Stimulated activated CD4-positive, alpha-beta T cell treated with anti-CD3 and anti-CD28 coated beads, Interleukin-2, amount 100 ng/mL, for 24 hours (primary cell): ENCODE measurements around the gene TCF7L2.
"Not testable (repeated sequence)": the region's sequence is repeated elsewhere in the genome, so short reads cannot be mapped to it uniquely, and the experiment has no call there.

Experiments used
- DNase-seq, 2 donors: peaks; one replicate each; pipeline ENCODE4 v3.0.0-alpha.2; 2020

TCF7L2 gene

GRCh38 chr10:113099431-113100183 lies 149.6 kb downstream of the TCF7L2 start:
- no peak for DNase-seq

GRCh38 chr10:113100281-113100680 lies 150.2 kb downstream of the TCF7L2 start:
- no peak for DNase-seq

- DNase-seq = no peak
These were observed 153.2 kb downstream of the TCF7L2 start for GRCh38 chr10:113103131-113103840.

GRCh38 chr10:113104047-113104446 lies 154.0 kb downstream of the TCF7L2 start:
- no peak for DNase-seq

- peak; percentile 28 to 55 for DNase-seq
These were observed 158.3 kb downstream of the TCF7L2 start for GRCh38 chr10:113108194-113108835.

GRCh38 chr10:113108948-113109347 lies 158.9 kb downstream of the TCF7L2 start:
- DNase-seq = no peak

GRCh38 chr10:113109482-113109881 lies 159.4 kb downstream of the TCF7L2 start:
- DNase-seq = not testable (repeated sequence)

GRCh38 chr10:113111260-113111659 lies 161.2 kb downstream of the TCF7L2 start:
- DNase-seq = no peak

- no peak for DNase-seq
These were observed 162.1 kb downstream of the TCF7L2 start for GRCh38 chr10:113111900-113112853.

GRCh38 chr10:113113241-113113640 lies 163.2 kb downstream of the TCF7L2 start:
- DNase-seq = no peak

- DNase-seq = no peak
These were observed 163.9 kb downstream of the TCF7L2 start for GRCh38 chr10:113113918-113114317.

- no peak for DNase-seq
These were observed 165.5 kb downstream of the TCF7L2 start for GRCh38 chr10:113115556-113115955.

- DNase-seq = no peak
These were observed 168.8 kb downstream of the TCF7L2 start for GRCh38 chr10:113118882-113119281.

GRCh38 chr10:113119801-113120200 lies 169.8 kb downstream of the TCF7L2 start:
- no peak for DNase-seq

GRCh38 chr10:113121153-113121552 lies 171.1 kb downstream of the TCF7L2 start:
- no peak for DNase-seq

- DNase-seq = no peak
These were observed 172.9 kb downstream of the TCF7L2 start for GRCh38 chr10:113122947-113123346.

- no peak for DNase-seq
These were observed 174.7 kb downstream of the TCF7L2 start for GRCh38 chr10:113124724-113125123.

GRCh38 chr10:113125612-113126011 lies 175.6 kb downstream of the TCF7L2 start:
- no peak for DNase-seq

- DNase-seq = peak; percentile 40 to 62
These were observed 176.5 kb downstream of the TCF7L2 start for GRCh38 chr10:113126229-113127201.

- DNase-seq = no peak
These were observed 177.3 kb downstream of the TCF7L2 start for GRCh38 chr10:113127261-113127900.

- no peak for DNase-seq
These were observed 177.8 kb downstream of the TCF7L2 start for GRCh38 chr10:113127901-113128283.
